KBM-7 (cell line): Measurements from ENCODE around the gene PAK5.

Experiments used
- DNase-seq: peaks from one replicate; pipeline ENCODE4 v3.0.0-alpha.2; 2015
- in situ Hi-C: fragments of 300-500 bp; cut with MboI; formaldehyde crosslinking; loops from 2 replicates; pipeline ENCODE4 v1.14.3; 2020; ENCODE audit warnings: low sequenced_read_pairs, low pct_unique_long_range_greater_than_20kb, mixed read lengths

Gene PAK5

DNA sequence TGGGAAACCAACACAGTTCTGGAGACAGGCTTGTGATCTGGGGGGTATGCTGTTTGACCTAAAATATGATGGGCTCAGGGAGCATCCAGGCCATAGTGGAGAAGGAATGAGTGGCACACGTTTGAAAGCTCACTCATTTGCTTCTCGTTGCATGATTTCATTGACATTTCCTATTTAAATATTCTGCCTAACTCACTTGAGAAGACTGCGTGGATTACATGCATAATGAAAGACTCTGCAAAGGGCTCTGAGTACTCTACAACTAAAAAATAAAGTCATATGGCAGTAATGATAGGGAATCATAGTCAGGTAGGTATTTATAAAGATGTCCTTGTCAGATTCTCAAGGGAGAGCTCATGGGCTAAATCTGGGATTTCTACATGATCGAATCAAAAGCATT is 206.6 kb downstream of the PAK5 start:
- no peak for DNase-seq
- in situ Hi-C loops: no loop called here

DNA sequence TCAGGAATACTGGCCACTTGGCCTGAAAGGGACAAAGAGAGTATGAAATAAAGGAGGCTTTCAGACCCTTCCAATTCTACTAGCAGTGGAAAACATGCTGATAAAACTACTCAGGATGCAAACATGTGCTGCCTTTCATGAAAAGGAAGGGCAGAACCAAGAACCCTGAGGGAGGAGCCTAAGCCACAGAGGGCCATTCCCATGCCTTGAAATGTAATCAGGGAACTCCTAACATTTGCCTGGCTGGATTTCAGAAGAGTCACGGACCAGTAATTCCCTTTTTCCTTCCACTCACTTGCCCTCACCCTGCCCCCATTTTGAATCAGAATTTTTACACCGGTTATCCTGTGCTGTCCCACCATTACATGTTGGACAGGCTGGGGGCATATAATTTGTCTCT is 208.3 kb downstream of the PAK5 start:
- in situ Hi-C loops: no loop called here
- DNase-seq: no peak

DNA sequence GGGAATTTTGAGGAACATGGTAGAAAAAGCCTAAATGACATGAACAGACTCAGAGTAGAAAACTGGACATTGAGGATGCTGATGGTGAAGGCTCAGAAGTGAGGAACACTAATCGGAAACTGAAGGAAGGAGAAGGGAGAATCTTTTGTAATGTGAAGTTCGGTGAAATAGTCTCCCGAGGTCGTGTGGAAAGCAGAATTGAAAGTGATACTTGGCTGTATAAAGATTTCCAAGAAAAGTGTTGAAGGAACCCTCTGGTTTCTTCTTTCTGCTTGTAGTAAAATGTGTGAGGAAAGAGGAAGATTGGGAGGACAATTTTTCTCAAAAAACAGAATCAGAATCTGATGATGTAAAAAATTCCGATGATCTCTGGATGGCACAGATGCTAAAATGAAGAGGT is 209.0 kb downstream of the PAK5 start:
- no peak for DNase-seq
- in situ Hi-C loops: no loop called here

DNA sequence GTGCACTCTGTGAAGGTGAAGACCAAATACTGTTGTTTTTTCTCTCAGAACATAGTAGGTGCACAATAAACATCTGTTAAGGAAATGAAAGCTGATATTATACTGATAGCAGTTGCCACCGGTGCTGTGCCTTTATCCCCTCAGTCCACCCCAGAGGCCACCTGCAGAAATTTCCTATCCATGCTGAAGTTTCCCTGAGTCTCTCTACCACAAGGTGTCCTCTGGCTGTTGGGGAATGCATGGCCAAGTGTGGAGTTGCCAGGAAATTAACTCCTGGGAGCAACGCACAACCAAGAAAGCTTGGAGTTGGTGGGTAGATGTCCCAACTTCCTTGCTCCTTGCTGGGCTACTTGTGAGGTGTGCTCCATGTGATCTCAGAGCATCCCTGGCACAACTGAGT is 210.3 kb downstream of the PAK5 start:
- no peak for DNase-seq
- in situ Hi-C loops: no loop called here

DNA sequence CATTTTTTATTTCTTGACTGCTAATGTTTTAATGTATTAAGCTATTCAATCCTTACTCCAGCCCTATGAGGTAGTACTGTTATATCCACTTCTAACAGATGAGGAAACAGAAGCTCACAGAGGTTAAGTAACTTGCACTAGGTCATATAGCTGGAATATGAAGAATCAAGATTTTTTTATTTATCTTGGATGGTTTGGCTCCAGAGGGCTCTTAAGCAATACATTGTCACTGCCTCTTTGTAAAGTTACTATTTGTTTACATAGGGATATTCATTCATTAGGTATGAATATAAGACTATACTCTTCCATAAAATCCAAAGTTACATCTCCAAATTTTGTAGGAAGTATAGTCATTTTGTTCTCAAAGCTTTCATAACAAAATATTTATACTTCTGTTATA is 210.7 kb downstream of the PAK5 start:
- no peak for DNase-seq
- in situ Hi-C loops: no loop called here

DNA sequence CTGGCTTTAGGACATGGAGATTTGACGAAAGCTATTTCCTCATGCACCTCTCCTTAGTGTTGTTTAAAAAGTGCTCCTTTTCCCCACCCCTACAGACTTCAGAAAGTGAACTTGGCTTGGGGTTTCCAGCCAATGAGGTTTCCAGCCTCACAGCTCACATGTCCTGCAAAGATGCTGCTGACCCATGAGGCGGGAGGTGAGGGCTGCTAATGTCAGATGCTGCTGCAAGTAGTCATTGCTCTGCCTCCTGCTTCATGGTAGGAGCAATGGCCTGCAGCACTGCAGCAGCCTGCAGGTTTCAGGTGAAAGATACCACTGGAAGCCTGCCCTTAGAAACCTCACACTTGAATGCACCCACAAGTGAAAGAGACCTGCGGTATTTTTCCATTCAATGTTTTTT is 211.7 kb downstream of the PAK5 start:
- in situ Hi-C loops: no loop called here
- no peak for DNase-seq

DNA sequence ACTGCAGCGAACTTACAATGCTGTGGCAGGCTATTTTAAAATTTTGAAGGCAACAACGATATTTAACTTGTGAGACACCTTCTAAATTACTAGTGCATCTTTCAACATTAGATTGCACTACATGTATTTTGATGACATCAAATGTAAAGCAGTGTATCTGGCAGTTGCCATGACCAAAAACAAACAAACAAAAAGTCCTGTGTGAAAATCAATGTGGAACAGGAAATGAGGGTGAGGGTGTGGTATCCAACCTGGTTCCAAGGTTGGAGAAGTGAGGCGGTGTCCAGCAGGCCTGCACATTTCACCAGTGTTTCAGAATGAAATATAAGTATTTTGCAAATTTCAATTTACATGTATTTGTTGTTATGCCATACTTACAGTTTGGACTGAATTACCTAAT is 212.5 kb downstream of the PAK5 start:
- no peak for DNase-seq
- in situ Hi-C loops: no loop called here

DNA sequence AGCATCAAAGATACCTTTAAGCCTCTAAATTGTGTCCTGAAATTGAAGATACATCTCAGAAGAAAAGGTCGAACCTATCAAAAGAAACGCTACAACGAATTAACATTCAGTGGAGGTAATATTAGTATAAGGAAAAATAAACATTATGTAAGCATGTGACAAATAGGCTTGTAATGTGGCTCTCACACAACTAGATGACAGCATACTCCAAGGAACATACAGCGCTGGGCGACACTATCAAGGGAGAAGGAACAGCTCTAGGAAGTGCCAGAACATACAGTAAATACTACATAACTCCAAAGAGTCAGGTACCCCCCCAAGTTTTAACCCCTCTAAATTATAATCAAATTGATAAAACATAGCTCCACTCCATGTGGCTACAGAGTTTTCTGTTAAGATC is 220.9 kb downstream of the PAK5 start:
- in situ Hi-C loops: loop anchor here (25.0 kb wide), 1 partner anchor 206 kb away; no protein-coding TSS in a partner anchor
- peak; percentile 7 for DNase-seq

DNA sequence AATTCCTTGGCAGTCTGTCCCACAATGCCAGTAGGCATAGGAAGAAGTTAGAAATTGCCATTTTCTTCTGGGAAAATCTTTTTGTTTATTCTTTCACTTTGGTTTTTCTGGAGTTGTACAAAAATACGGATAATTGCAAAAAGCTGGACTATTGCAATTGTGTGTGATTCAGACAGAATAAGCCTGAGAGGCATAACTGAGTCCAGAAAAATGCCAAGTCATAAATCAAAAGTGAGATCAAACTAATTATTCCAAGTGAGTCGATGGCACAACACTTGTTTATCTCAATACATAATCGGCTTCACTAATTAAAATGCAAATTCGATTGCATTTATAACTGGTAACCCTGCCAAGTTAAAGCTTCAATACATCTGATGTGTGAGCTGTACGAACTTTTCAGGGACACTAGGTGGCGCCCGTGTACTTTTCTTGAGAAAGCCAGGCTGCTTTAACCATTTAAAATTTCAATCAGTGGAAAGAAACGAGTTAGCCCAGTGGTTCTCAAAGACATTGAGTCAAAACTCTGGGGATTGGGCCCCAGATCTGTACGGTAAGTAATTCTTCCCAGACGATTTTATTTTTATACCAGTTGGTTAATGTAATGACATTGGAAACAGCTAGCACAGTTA is 221.9 kb downstream of the PAK5 start:
- DNase-seq: peak; percentile 43
- in situ Hi-C loops: loop anchor here (25.0 kb wide), 1 partner anchor 205 kb away; no protein-coding TSS in a partner anchor

DNA sequence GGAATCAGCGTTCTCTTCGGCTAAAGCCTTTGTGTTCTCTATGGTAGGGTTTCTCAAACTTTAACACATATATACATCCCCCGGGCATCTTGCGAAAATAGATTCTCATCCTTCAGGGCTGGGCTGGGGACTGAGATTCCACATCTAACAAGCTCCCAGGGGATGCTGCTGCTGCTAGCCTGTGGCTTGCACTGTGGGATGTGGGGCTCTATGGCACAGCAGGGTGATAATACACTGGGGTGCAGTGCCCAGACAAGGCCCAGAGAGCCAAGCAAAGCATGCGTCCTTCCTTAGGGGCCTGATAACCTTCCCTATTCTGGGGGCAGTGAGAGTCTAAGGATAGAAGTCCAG is 222.4 kb downstream of the PAK5 start:
- DNase-seq: no peak
- in situ Hi-C loops: loop anchor here (25.0 kb wide), 1 partner anchor 204 kb away; no protein-coding TSS in a partner anchor

DNA sequence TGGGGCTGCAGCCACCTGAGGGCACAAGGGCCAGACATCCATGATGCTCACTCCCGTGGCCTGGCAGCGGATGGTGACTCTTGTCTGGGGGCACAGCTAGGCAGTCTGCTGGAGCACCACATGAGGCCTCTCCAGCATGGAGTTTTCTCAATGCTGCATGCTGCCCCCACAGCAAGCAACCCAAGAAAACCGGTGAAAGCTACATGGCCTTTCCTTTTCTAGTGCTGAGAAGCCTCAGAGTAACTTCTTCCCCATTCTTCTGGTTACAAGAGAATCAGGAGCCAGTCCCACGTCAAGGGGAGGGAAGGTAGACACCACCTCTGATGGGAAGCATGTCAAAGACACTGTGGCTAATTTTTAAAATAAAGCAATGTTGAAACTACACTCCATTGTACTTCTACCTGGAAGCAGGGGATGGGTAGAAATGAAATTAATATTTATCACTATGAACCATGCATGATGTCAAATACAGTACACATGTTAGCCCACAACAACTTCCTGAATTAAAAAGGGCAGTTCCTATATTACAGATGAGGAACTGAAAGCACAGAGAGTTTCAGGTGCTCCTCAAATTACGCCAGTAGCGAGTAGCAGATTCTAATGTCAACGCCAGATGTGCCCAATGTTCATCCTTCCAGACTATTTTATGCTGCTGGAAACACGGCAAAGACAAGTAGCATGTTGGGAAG is 223.0 kb downstream of the PAK5 start:
- in situ Hi-C loops: loop anchor here (25.0 kb wide), 1 partner anchor 204 kb away; no protein-coding TSS in a partner anchor

DNA sequence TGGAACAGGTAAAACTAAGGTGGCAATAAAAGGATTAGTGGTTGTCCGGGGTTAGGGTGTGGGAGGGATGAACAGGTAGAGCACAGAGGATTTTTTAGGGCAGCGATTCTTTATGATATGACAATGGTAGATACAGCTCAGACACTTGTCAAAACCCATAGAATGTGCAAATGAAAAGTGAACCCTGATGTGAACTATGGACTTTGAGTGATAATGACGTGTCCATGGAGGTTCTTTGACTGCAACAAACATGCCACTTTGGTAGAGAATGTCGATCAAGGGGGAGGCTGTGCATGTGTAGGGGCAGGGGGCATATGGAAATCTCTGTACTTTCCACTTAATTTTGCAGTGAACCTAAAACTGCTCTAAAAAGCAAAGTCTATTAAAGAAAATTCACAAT is 223.8 kb downstream of the PAK5 start:
- in situ Hi-C loops: loop anchor here (25.0 kb wide), 1 partner anchor 203 kb away; no protein-coding TSS in a partner anchor
- no peak for DNase-seq

More for the DNA sequence above, 223.0 kb downstream of the PAK5 start:
- DNase-seq: peak; percentile 15

DNA sequence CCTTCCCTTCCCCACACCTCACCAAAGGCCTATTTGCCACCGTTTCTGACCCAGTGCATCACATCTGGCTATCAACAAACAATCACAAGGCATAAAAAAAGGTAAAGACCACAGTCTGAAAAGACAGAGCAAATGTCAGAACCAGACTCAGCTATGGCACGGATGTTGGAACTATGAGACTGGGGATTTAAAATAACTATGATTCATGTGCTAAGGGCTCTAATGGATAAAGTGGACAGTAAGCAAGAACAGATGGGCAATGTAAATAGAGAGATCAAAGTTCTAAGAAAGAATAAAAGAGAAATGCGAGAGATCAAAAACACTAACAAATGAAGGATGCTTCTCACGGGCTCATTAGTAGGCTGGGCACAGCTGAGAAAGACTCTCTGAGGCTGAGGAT is 225.0 kb downstream of the PAK5 start:
- no peak for DNase-seq
- in situ Hi-C loops: loop anchor here (25.0 kb wide), 1 partner anchor 202 kb away; no protein-coding TSS in a partner anchor

DNA sequence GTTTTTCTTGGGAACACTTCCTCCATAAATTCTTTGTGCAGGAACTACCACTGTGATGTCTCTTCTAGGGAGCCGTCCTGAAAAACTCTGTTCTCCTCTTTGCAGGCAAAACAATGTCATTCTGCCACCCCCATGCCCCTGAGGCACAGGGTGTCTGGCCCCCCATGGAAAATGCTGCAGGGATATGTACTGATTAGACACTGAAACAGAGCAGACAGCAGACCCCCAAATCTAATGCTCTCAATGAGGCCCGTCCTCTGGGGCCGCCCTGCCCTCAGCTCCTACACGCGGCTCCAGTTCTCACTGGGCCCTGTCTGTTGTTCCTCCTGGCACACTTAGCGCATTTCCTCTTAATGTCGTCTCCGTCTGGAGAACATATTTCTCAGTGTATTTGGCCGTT is 227.0 kb downstream of the PAK5 start:
- in situ Hi-C loops: loop anchor here (25.0 kb wide), 1 partner anchor 200 kb away; no protein-coding TSS in a partner anchor
- no peak for DNase-seq

DNA sequence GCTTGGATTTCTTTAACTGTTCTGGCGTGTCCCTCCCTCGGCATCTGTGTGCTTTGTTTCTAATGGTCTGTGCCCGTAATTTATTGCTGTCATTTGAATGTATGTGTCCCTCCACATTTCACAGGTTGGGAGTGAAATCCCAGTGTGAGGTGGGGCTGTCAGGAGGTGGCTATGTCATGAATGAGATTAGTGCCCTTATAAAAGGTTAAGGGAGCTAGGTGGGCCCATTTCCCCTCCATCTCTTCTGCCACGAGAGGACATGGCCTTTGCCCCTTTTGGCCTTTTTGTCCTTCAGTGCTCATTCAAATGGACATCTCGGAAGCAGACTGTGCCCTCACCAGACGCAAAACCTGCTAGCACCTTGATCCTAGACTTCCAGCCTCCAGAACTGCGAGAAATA is 228.2 kb downstream of the PAK5 start:
- in situ Hi-C loops: loop anchor here (25.0 kb wide), 1 partner anchor 198 kb away; no protein-coding TSS in a partner anchor
- no peak for DNase-seq

DNA sequence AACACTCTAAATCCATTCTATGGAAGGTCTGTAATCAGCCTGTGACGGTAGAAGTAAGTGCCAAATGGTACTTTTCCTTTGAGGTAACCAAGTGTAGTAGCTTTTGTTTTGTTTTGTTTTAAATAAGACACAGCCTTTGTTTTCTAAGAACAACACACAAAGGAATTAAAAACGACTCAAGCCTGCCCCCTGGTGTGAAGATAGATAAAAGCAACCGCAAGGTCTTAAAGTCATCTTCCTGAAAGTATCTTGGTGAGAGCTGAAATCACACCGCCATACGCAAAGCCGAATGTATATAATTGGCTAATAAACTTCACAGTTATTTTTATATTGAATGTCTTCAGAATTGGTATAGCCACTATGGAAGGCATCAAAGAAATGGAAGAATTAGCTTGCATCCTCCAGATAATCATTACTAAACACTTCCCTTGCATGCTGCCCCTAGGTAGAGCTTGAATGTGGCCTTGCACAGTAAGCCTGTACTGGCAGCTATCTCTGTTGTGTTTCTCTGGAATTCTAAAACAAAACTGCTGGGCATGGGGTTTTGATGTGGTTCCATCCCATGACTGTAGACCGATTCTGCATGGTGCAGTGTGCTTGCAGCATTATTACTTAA is 228.9 kb downstream of the PAK5 start:
- DNase-seq: peak; percentile 59
- in situ Hi-C loops: loop anchor here (25.0 kb wide), 1 partner anchor 198 kb away; no protein-coding TSS in a partner anchor

DNA sequence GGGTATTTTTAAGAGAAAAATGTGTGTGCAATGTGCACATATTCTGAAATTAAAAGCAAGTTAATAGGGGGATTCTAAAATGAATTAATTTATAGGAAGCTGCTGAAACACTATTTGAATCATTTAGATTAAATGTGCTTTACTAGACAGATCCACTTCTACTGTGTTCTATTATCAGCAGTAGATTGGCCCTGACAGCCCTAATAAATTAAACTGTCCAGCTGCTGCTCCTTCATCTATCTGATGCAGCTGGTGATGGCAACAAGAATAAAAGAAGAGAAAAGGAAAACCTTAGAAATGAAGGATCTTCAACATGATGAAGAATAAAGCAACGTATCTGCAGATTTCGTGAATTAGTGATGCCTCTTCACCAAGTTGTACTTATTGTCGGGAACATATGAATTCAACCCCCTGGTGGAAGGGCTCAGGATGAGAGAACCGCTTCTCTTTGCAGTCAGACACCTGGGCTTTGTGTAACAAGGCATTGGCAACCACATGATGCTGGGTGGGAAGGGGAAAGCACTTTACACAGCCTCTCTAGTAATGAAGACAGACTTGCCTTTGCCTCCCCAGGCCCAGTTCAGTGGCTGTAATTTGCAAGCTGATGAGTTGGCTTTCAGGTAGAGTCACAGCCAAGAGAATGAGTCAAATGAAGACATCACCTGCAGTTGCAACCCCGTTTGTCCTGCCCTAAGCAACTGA is 230.1 kb downstream of the PAK5 start:
- in situ Hi-C loops: loop anchor here (25.0 kb wide), 1 partner anchor 196 kb away; no protein-coding TSS in a partner anchor

DNA sequence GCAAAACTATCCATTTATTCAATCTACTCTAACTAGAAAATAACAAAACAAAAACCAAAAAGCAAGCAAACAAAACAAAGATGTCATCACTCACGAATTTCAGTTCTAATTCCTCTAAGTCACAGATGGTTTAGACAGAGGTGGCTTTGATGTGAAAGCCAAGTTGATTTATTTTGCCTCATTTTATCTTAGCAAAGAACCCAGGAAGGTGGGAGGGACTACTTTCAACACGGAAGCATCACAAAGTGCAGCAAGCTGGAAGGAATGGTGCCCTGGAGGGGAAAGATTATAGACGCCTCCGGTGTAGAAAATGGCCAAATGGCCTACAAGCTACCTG is 236.1 kb downstream of the PAK5 start:
- in situ Hi-C loops: loop anchor here (25.0 kb wide), 1 partner anchor 191 kb away; no protein-coding TSS in a partner anchor
- DNase-seq: no peak

More for the DNA sequence above, 230.1 kb downstream of the PAK5 start:
- no peak for DNase-seq

DNA sequence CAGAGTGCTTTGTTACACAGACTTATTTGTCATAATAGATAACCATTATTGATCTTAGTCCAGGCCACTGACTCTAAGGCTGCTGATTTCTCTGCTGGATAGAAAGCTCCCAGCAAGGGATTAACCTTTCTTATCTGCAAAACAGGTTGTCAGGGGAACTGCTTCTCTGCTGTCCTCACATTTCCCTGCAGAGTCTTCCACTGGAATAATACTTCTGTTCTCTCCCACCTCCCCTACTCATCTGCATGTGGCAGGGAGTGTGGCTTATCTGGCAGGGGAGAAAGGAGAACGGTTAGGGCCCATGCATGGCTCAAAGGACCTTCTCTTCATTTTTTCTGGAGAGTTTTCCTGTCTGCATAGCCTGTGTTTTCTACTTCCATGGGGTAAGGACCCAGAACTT is 238.3 kb downstream of the PAK5 start:
- no peak for DNase-seq

More for the DNA sequence above, 238.3 kb downstream of the PAK5 start:
- in situ Hi-C loops: loop anchor here (25.0 kb wide), 1 partner anchor 188 kb away; no protein-coding TSS in a partner anchor
